Spleen (tissue), 11 donors: ENCODE results near the gene CYP2E1. TPM values are rescaled to one million over a fixed set of nuclear protein-coding genes. Genes with fewer than 3 reads are reported as not detected.
A peak's percentile ranks its signal among the peaks of the same experiment; 100 is the strongest.

Experiments used
- DNase-seq: peaks from one replicate; pipeline ENCODE4 v3.0.0-alpha.2; 2020
- H3K27ac ChIP-seq, 8 donors: fragments of 200-600 bp; sonication (generic) in 7 of 8; 1 replicate in 4 of 8; 2 replicates in 4 of 8; pipeline versions ENCODE4 v1.5.0 to v1.8.0; 2016 to 2021; ENCODE audit warnings: inconsistent platforms in 4 of 8, mild to moderate bottlenecking in 4 of 8, moderate library complexity in 1 of 8
- H3K27me3 ChIP-seq, 7 donors: fragments of 200-600 bp; sonication (generic) in 6 of 7; replicated peaks in 1 of 7; 1 replicate in 4 of 7; 2 replicates in 3 of 7; pipeline versions ENCODE4 v1.5.0 to v1.8.0; 2016 to 2021; ENCODE audit warnings: inconsistent platforms in 3 of 7, mild to moderate bottlenecking in 1 of 7
- H3K36me3 ChIP-seq, 6 donors: fragments of 200-600 bp; sonication (generic) in 5 of 6; 1 replicate in 4 of 6; 2 replicates in 2 of 6; pipeline versions ENCODE4 v1.5.0 to v1.8.0; 2016 to 2021; ENCODE audit warnings: inconsistent platforms in 2 of 6
- H3K4me1 ChIP-seq, 6 donors: fragments of 200-600 bp; sonication (generic) in 5 of 6; 1 replicate in 3 of 6; 2 replicates in 3 of 6; pipeline versions ENCODE4 v1.5.0 to v1.8.0; 2016 to 2021; ENCODE audit warnings: inconsistent platforms in 3 of 6
- H3K4me3 ChIP-seq, 8 donors: fragments of 200-600 bp; sonication (generic) in 7 of 8; 1 replicate in 4 of 8; 2 replicates in 4 of 8; pipeline versions ENCODE4 v1.5.0 to v1.8.0; 2016 to 2021; ENCODE audit warnings: inconsistent platforms in 4 of 8, mild to moderate bottlenecking in 4 of 8, moderate library complexity in 2 of 8
- H3K9me3 ChIP-seq, 8 donors: fragments of 200-600 bp; sonication (generic) in 7 of 8; 1 replicate in 4 of 8; 2 replicates in 4 of 8; pipeline versions ENCODE4 v1.5.0 to v1.8.0; 2016 to 2021; ENCODE audit warnings: inconsistent platforms in 4 of 8
- POLR2A ChIP-seq, 3 donors: fragments of 450-650 bp; IDR thresholded peaks; one replicate each; pipeline ENCODE4 v1.5.1; 2017; ENCODE audit warnings: antibody characterized with exemption in 3 of 3, mild to moderate bottlenecking in 1 of 3
- POLR2AphosphoS5 ChIP-seq, 3 donors: sonication (generic); formaldehyde crosslinking; IDR thresholded peaks; one replicate each; pipeline ENCODE4 v1.5.1; 2017; ENCODE audit warnings: antibody characterized with exemption in 3 of 3
- WGBS, 5 donors: extraction: QIAGEN DNeasy Blood & Tissue Kit in 3 of 5; methylation state at CpG; one replicate each; pipeline versions ENCODE4 v1.1.5 to v1.1.7; 2013 to 2018; 5-methylcytosine and 5-hydroxymethylcytosine counted together
- intact Hi-C: fragments of 100-400 bp; cut with DNase I; formaldehyde crosslinking; loops from one replicate; pipeline ENCODE4 v1.15.0; 2023; ENCODE audit warnings: low total_unique reads
- polyA plus RNA-seq, 3 donors: library from polyadenylated mRNA; stranded (reverse); fragments of 200-250 nt; gene quantifications; one replicate each; pipeline ENCODE4 v1.2.1, GENCODE V29; 2013
- total RNA-seq, 7 donors: library from RNA; depleted of rRNA in 3 of 7; stranded (reverse); fragments of >200 nt in 3 of 7; fragmentation: NEBNext Ultra II Directional in 4 of 7; extraction: Animal tissue kit (Norgen Biotek cat#: 25700) in 4 of 7; gene quantifications; one replicate each; pipeline versions ENCODE4 v1.1.0 to v1.2.1, GENCODE V29; 2016 to 2021
- TF ChIP-seq, protein P1 (sequence below), 11 experiments: fragments of 200-600 bp in 7 of 11; fragments of 450-650 bp in 4 of 11; sonication (generic) in 4 of 11; IDR thresholded peaks in 8 of 11; conservative IDR thresholded peaks in 3 of 11; 1 replicate in 7 of 11; 2 replicates in 4 of 11; pipeline versions ENCODE4 v1.4.0 to v1.8.0; 2016 to 2021; ENCODE audit warnings: antibody characterized with exemption in 11 of 11, inconsistent platforms in 4 of 11, mild to moderate bottlenecking in 1 of 11
- donor health status: healthy with polysubstance abuse.
- donor health status: DM: no; HTN: no; CAD: no; lungs with moderate emphysema.
- donor health status: DM: no; HTN: no; CAD: no.
- donor health status: Bipolar disorder and iron deficiency.
- donor health status: healthy.
- donor health status: DM: no; HTN: no; CAD: no.
- donor health status: DM: yes; HTN: yes; CAD: no.

The CYP2E1 gene
- total and polyA plus RNA-seq, 10 donors, result 0.61 to 4.0 (median 1.5) TPM

DNA sequence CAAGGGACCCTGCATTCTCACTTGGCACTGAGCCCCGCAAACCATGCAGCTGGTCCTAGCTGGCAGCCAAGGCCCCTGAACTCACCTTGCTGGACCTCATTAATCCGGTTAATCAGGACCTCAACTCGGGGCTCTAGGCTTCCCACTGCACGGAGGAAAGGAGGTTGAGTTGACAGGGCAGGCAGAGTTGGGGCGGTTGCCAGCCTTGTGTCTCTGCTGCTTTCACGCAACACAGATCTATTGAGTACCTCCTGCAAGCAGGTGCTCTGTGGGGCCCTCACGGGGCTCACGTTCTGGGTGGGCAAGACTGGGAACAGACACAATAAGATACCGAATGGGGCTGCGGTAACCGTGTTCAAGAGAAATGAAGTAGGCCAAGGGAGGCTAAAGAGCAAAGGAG lies 32.1 kb downstream of the CYP2E1 start:
- peaks cover 0 to 27% (median 0%) of the 10 kb centered on the region in 6 donors for H3K36me3 ChIP-seq
- intact Hi-C loops, result no loop called here
- WGBS, 5 donors, result 79 to 92% (median 87%) methylated on average over 9 to 11 of the region's 11 CpGs
- DNase-seq, result no peak
- H3K4me1 ChIP-seq, result no peaks in the 10 kb centered on the region
- H3K4me3 ChIP-seq, result no peak overlapping the region
- H3K27me3 ChIP-seq, result peaks cover 0 to 18% (median 0%) of the 10 kb centered on the region in 7 donors
- H3K27ac ChIP-seq, result no peak overlapping the region
- no peaks in the 10 kb centered on the region for H3K9me3 ChIP-seq
- TF ChIP-seq POLR2AphosphoS5 (IDR thresholded peaks at IDR 0.05) (no peak), POLR2A (IDR thresholded peaks at IDR 0.05) (no peak)
- TF ChIP-seq, protein P1, sequence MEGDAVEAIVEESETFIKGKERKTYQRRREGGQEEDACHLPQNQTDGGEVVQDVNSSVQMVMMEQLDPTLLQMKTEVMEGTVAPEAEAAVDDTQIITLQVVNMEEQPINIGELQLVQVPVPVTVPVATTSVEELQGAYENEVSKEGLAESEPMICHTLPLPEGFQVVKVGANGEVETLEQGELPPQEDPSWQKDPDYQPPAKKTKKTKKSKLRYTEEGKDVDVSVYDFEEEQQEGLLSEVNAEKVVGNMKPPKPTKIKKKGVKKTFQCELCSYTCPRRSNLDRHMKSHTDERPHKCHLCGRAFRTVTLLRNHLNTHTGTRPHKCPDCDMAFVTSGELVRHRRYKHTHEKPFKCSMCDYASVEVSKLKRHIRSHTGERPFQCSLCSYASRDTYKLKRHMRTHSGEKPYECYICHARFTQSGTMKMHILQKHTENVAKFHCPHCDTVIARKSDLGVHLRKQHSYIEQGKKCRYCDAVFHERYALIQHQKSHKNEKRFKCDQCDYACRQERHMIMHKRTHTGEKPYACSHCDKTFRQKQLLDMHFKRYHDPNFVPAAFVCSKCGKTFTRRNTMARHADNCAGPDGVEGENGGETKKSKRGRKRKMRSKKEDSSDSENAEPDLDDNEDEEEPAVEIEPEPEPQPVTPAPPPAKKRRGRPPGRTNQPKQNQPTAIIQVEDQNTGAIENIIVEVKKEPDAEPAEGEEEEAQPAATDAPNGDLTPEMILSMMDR (IDR thresholded peaks at IDR 0.05 in 8 of 11, conservative IDR thresholded peaks at IDR 0.05 in 3 of 11), result no peak

- TF ChIP-seq, protein P1 (IDR thresholded peaks at IDR 0.05 in 8 of 11, conservative IDR thresholded peaks at IDR 0.05 in 3 of 11), result no peak
- TF ChIP-seq POLR2AphosphoS5 (IDR thresholded peaks at IDR 0.05), result no peak
- peaks cover 0 to under 1% (median 0%) of the 10 kb centered on the region in 6 donors for H3K36me3 ChIP-seq
- WGBS, 5 donors, result 86 to 95% (median 90%) methylated on average over 12 of the region's 12 CpGs
- intact Hi-C loops, result no loop called here
- peaks cover 0 to 34% (median 7%) of the 10 kb centered on the region in 7 donors for H3K27me3 ChIP-seq
- H3K4me3 ChIP-seq, result peak overlapping the region in 1 of 8 donors; percentile 35
- peaks cover 0 to 25% (median 10%) of the 10 kb centered on the region in 8 donors for H3K9me3 ChIP-seq
- H3K4me1 ChIP-seq, result no peaks in the 10 kb centered on the region
- no peak for DNase-seq
- H3K27ac ChIP-seq, result peak overlapping the region in 1 of 8 donors; percentile 87
Measured at GRCh38 chr10:133564816-133565215, 37.7 kb downstream of the CYP2E1 start.

DNA sequence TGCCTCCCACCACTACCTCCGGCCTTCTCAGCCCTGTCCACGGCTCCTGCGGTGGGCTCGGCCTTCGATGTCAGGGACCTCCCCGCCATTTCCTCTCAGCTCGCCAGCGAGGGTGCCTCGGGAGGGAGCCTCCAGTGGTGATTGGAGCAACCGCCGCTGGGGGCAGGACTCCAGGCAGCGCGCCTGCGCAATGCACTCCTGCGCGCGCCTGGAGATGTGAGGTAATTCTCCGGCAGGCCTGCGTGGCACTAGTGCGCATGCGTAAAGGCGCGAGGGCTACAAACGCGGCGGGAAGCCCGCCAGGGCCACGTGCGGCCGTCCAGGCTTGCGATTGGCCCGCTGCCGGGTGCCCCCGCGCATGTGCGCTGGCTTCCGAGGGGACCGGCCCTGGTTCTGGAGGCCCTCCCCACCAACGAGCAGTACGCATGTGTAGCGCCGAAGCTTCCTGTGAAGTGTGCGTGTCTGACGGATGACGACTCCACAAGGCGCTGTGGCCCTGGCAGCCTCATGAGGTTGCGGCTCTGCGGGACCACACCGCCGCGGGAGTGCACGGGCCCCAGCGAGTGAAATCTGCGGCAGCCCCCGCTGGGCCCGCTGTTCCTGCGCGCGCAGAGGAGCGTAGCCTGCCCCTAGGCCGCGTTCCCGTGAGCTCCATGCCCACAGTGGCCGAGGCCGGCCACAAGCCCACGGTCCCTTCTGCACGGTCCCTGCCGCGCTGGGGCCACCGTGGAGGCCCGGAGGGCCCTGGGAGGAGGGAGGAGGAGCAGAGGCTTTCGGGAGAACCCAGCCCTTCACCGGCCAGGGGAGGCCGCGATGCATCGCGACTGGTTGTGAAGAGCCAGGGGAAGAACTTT lies 38.5 kb downstream of the CYP2E1 start, which contains the start of gene SYCE1:
Gene SYCE1, minus strand, starts transcription at position 143 of the 854 bp plus-strand sequence. Its CDS starts 54 bp downstream, at position 89.
- TF ChIP-seq, protein P1 (IDR thresholded peaks at IDR 0.05 in 8 of 11, conservative IDR thresholded peaks at IDR 0.05 in 3 of 11), result peak in 2 of 11 experiments; percentile 51 to 66
- no peak for TF ChIP-seq POLR2A (IDR thresholded peaks at IDR 0.05)
- no peak for DNase-seq
- H3K4me3 ChIP-seq, result peak within 1 kb of the TSS in 1 of 8 donors; percentile 35
- peaks cover 0 to 25% (median 10%) of the 10 kb centered on the region in 8 donors for H3K9me3 ChIP-seq
- H3K36me3 ChIP-seq, result no peaks in the 10 kb centered on the region
- intact Hi-C loops, result no loop called here
- WGBS, 5 donors, result 62 to 80% (median 69%) methylated on average over 40 to 77 of the region's 77 CpGs
- H3K27me3 ChIP-seq, result peaks cover 0 to 36% (median 7%) of the 10 kb centered on the region in 7 donors
- H3K4me1 ChIP-seq, result no peaks in the 10 kb centered on the region
- H3K27ac ChIP-seq, result peak within 1 kb of the TSS in 1 of 8 donors; percentile 87

DNA sequence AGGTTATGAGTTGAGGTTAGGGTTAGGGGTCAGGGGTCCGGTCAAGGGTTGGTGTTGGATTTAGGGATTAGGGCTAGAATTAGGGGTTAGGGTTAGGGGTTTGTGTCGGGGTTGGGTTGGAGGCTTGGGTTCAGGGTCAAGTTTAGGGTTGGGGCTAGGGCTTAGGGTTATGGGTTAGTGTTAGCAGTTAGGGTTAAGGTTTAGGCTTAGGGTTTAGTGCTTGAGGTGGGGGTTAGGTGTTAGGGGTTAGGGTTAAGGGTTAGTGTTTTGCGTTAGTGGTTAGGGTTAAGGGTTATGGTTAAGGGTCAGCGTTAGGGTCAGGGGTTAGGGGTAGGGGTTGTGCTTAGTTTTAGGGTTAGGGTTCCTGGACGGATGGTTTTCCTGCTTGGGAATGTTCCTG lies 40.0 kb downstream of the CYP2E1 start:
- Histone ChIP-seq H3K4me1 (no peaks in the 10 kb centered on the region), H3K27ac (no peak overlapping the region), H3K9me3 (peaks cover 0 to 28% (median 10%) of the 10 kb centered on the region in 8 donors), H3K27me3 (peaks cover 0 to 36% (median 7%) of the 10 kb centered on the region in 7 donors), H3K4me3 (no peak overlapping the region), H3K36me3 (no peaks in the 10 kb centered on the region)
- no peak for DNase-seq
- intact Hi-C loops, result no loop called here
- no peak for TF ChIP-seq POLR2AphosphoS5 (IDR thresholded peaks at IDR 0.05)
- TF ChIP-seq POLR2A (IDR thresholded peaks at IDR 0.05), result no peak
- TF ChIP-seq, protein P1 (IDR thresholded peaks at IDR 0.05 in 8 of 11, conservative IDR thresholded peaks at IDR 0.05 in 3 of 11), result no peak
- 75 to 95% (median 91%) methylated on average over 5 of the region's 5 CpGs for WGBS, 5 donors
